ENCODE measurements around the gene LMOD1.

Gene LMOD1

DNA sequence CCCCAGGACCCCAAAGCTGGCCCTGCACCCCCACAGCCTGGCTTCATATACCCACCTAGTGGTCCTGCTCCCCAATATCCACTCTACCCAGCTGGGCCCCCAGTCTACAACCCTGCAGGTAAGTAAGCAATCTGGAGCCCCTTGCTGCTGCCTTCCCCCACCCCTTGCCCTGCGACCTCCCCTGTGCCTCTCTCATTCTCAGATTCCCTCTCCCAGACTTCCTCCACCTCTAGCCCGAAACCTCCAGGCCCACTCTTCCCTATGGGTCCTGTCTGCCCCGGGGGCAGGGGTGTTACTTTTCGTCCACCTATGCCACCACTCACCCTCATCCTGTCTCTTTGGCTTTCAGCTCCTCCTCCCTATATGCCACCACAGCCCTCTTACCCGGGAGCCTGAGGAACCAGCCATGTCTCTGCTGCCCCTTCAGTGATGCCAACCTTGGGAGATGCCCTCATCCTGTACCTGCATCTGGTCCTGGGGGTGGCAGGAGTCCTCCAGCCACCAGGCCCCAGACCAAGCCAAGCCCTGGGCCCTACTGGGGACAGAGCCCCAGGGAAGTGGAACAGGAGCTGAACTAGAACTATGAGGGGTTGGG lies 54.8 kb downstream of the LMOD1 start:
- no peak for DNase-seq (ENCODE audit: low spot score)

- no peak for DNase-seq (ENCODE audit: low spot score)
Measured at GRCh38 chr1:201890806-201891450, 55.4 kb downstream of the LMOD1 start.

DNA sequence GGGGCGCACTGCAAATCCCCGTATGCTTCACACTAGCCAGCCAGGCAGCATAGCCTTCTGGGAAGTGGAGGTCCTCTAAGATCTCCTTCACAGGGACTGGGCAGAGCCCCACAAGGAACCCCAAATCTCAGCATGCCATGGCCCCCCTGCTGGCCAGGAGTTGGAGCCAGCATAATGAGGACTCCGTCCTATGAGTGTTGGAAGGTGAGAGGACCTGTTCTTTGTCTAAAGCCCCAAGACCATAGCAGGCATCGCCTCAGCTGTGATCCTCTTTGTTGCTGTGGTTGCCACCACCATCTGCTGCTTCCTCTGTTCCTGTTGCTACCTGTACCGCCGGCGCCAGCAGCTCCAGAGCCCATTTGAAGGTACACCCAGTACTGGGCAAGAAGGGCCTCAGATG lies 56.1 kb downstream of the LMOD1 start:
- DNase-seq (ENCODE audit: low spot score), result no peak

DNA sequence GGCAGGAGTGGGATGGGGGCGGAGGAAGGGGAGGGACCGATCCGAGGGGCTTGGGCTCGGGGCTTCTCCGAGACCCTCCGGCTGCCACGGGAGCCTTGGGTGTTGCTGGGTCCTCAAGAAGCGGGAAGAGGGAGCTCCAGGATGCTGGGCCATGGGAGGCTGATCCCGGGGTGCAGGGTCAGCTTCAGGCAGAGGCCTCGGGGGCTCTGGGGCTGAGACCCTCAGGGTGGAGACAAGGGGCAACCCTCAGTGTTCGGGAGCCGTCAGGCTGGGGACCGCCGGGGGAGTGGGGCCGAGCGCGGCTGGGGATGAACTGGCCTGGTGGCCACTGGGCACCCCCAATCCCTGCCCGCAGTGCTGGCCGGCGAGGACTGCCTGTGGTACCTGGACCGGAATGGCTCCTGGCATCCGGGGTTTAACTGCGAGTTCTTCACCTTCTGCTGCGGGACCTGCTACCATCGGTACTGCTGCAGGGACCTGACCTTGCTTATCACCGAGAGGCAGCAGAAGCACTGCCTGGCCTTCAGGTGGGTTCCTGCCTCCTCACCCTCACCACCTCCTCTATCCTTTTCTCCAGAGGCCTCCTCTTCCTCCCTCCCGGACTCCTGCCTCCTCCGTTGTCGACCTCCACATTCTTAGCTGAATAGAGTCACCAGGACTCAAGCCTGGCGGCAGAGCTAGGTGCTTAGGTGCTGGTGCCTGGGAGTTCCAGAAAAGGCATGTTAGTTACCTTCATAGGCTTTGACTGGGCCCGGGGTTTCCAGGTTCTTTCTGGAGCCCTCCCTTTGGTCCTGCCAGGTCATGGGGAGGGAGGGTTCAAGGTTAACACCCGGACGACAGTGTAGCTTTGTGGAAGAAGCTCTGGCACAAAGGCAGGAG lies 57.0 kb downstream of the LMOD1 start:
- peak; percentile 31 for DNase-seq (ENCODE audit: low spot score)

- peak; percentile 98 for DNase-seq (ENCODE audit: low spot score)
Measured at GRCh38 chr1:201888282-201889089, 57.9 kb downstream of the LMOD1 start, which contains the start of gene SHISA4. TSS of gene SHISA4 (plus strand) at chr1:201888898. CDS start at chr1:201888995, 97 bp downstream.

DNA sequence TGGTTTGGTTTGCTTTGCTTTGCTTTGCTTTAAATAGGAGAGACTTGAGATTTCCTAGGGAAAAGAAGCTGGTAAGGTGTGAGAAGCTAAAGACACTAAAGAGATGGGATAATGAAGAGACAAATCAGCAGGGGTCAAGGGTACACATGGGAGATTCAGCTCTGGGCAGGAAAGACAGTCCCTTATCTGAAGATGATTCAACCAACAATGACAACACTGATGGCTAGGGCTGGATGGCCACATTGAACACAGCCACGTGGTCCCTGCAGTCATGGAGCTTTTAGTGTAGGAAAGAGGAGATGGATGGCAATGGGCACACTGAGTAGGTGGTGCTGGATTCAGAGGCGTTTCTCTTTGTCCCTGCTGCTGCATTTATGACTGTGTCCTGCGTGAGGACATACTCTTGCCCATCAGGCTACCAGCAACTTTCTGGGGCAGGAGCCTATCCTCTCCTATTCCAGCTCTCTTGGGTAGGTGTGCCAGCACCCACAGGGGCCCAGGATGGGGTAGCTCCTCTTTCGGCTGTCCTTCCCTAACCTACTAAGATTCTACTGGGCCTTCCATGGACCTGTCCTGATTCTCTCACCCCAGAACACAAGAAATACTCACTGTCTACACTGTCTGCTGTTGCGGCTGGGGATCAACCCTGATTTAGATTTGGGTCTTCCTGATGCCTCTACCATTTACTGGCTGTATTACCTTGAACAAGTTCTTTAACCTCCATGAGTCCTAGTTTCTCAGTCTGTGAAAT lies 59.1 kb downstream of the LMOD1 start:
- peak; percentile 45 for DNase-seq (ENCODE audit: low spot score)

DNA sequence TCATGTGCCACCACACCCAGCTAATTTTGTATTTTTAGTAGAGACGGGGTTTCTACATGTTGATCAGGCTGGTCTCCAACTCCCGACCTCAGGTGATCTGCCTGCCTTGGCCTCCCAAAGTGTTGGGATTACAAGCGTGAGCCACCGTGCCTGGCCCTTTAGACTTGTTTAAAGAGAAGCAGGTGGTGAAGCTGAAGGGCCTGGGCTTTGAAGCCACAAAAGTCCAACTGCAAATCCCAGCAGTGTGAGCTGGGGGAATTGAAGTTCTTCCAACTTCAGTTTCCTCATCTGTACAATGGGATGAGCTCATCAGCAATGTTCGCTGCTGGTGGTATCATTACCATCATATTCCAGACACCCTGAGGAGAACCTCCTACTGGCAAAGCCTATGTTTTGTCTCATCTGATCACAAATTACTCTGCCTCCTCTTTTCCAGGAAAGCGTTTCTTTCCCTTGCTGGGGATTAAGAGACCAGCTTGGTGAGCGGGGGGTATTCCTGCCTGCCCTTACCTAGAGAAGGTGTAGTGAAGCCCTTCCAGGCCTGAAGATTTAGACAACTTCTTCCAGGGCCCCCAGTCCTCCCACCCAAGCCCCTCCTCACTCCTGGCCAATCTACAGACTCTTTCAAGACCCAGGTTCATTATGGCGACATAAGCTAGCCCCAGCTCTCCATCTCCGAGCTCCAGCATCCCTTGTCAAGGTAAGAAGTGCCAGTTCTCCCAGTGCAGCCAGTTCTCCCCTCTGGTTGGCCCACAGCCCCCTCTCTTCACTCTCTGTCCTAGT lies 60.1 kb downstream of the LMOD1 start:
- DNase-seq (ENCODE audit: low spot score), result no peak

- DNase-seq (ENCODE audit: low spot score), result no peak
Measured at GRCh38 chr1:201885531-201886075, 60.7 kb downstream of the LMOD1 start.

DNA sequence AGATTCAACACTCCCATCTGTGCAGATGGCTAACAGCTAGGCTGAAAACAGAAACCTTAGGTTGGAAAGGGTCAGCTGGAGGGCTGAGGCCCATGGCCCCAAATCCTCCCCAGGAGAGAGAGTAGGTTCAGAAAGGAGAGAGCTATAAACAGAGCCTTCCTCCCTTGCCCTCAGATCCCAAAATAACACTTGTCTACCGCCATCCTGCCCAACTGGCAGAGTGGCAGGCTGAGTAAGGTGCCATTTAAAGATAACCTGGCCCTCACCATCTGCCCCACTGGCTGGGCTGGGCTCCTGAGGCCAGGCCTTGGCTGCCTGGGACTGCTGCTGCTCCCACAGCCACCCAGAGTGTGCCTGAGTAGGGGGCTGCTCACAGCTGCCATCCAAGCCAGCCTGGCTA lies 61.9 kb downstream of the LMOD1 start:
- DNase-seq (ENCODE audit: low spot score), result no peak

GRCh38 chr1:201883786-201884185 lies 62.6 kb downstream of the LMOD1 start:
- no peak for DNase-seq (ENCODE audit: low spot score)

GRCh38 chr1:201883266-201883665 lies 63.1 kb downstream of the LMOD1 start:
- no peak for DNase-seq (ENCODE audit: low spot score)

DNA sequence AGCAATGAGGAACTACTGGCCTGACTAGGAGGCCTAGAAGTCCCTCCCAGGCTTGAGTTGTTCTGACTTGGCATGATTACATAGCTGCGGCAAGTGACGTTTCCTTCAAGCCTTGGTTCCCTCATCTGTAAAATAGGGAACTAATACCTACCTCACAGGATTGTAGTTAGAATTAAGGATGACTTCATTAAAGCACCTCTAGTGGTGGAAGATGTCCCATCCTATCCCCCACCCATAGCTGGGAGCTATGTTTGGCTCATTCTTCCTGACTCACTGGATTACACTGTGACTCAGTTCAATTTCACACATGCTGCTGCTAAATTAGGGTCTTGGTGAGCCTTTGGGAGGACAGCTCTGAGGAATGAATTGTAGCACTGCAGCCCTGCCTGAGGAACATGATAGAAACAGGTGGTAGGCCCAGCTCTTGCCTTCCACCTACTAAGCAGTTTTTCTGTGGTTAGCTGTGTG lies 63.6 kb downstream of the LMOD1 start:
- no peak for DNase-seq (ENCODE audit: low spot score)

GRCh38 chr1:201881617-201882016 lies 64.7 kb downstream of the LMOD1 start:
- DNase-seq (ENCODE audit: low spot score), result no peak

DNA sequence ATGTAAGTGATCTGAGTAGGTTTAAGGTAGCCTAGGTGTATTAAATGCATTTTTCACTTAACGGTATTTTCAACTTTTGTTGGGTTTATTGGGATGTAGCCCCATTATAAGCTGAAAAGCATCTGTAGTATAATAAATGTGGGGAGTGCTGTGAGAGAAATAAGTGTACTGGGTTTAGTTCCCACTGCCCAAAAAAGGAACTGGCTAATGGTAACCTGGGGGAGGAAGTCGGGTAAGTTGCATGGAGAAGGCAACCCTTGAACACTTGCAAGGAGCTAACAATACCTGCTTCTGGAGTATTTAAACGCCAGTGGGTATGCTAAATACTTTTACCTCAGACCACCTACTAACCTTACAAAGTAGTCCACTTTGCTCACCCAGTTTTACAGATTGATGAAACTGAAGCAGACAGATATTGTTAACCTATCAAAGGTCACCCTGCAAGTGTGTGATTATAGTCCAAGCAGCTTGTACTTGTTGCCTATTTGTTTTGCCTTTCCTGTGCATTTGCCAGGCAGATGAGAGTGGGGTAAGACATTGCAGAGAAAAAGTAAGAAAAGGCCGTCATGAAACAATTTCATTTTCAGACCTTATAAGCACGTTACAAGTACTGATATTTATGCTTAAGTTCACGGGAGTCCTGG lies 65.3 kb downstream of the LMOD1 start:
- DNase-seq (ENCODE audit: low spot score), result no peak

DNA sequence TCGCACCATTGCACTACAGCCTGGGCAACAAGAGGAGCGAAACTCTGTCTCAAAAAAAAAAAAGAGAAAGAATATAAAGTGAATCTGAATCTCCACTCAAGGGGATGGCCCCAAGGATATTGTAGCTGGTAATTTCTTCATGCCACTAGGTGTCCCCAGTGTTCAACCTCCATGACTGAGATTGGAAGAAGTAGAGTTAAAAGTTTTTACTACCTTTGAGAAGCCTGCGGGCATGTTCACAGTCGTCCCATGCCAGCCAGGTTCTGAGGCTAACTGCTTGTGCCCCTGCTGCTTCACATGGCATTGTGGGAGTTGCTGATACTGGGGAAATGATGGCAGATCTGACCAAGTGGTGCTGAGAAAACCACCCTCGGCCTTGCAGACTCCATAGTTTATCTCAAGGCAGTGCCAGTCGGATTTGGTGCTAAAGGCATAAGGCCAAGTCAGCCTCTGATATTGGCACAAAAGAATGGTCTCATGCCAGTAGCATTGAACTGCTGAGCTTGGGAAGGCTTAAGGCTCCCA lies 68.4 kb downstream of the LMOD1 start:
- DNase-seq (ENCODE audit: low spot score), result peak; percentile 70

GRCh38 chr1:201876148-201876818 lies 70.1 kb downstream of the LMOD1 start:
- no peak for DNase-seq (ENCODE audit: low spot score)

- DNase-seq (ENCODE audit: low spot score), result no peak
Measured at GRCh38 chr1:201874672-201875071, 71.7 kb downstream of the LMOD1 start.

DNA sequence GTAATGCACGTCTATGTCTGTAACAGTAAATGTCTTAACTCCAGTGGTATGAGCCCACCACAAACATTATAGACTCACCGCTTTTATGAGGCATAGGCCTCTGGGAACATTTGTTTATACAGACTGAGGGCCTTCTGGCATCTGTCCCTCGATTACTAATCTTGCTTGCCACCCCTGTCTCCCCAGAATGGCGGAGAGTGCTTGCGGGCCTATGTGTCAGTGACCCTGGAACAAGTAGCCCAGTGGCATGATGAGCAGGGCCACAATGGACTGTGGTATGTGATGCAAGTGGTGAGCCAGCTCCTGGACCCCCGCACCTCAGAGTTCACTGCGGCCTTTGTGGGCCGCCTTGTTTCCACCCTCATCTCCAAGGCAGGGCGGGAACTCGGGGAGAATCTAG lies 76.0 kb downstream of the LMOD1 start:
- DNase-seq (ENCODE audit: low spot score), result no peak

DNA sequence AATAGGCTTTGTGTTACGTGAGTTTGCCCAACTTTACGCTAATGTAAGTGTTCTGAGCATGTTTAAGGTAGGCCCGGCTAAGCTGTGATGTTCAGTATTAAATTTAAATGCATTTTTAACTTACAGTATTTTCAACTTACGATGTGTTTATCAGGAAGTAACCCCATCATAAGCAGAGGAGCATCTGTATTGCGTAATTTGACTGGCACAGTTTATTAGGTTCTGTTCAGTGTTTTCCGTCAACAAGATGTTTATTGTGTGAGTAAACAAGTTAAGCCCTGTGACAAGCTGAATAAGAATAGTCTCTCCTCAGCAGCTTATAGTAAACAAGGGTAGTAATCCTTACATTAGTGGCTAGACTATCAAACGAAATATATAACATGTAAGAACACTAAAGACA lies 84.9 kb downstream of the LMOD1 start:
- DNase-seq (ENCODE audit: low spot score), result no peak
